NCI-H187 treated with DMSO at 0.1 percent for 48 hours (cell line): ENCODE data around the gene ZNF385A.

ENCODE experiments used
- DNase-seq: peaks from one replicate; lab custom pipeline; 2025; lab: John Stamatoyannopoulos, UW

Gene ZNF385A

GRCh38 chr12:54415221-54415929, 30.8 kb upstream of the ZNF385A start:
- no peak for DNase-seq

- no peak for DNase-seq
Observed at GRCh38 chr12:54413284-54414190, 29.0 kb upstream of the ZNF385A start.

GRCh38 chr12:54412786-54413185, 28.3 kb upstream of the ZNF385A start:
- no peak for DNase-seq

- no peak for DNase-seq
Observed at GRCh38 chr12:54412348-54412747, 27.8 kb upstream of the ZNF385A start.

GRCh38 chr12:54411391-54412241, 27.1 kb upstream of the ZNF385A start:
- no peak for DNase-seq

GRCh38 chr12:54409267-54409666, 24.7 kb upstream of the ZNF385A start:
- no peak for DNase-seq

- no peak for DNase-seq
Observed at GRCh38 chr12:54407183-54407905, 22.8 kb upstream of the ZNF385A start.

GRCh38 chr12:54405573-54405972, 21.0 kb upstream of the ZNF385A start:
- no peak for DNase-seq

- no peak for DNase-seq
Observed at GRCh38 chr12:54405106-54405505, 20.6 kb upstream of the ZNF385A start.

GRCh38 chr12:54404061-54405004, 19.8 kb upstream of the ZNF385A start:
- no peak for DNase-seq

- DNase-seq: no peak
Observed at GRCh38 chr12:54401119-54401518, 16.6 kb upstream of the ZNF385A start.

GRCh38 chr12:54398995-54399793, 14.7 kb upstream of the ZNF385A start:
- DNase-seq: peak; percentile 47

- no peak for DNase-seq
Observed at GRCh38 chr12:54398218-54398617, 13.7 kb upstream of the ZNF385A start.

- DNase-seq: no peak
Observed at GRCh38 chr12:54397157-54397556, 12.6 kb upstream of the ZNF385A start.

GRCh38 chr12:54395545-54395944, 11.0 kb upstream of the ZNF385A start:
- no peak for DNase-seq

- DNase-seq: no peak
Observed at GRCh38 chr12:54394986-54395385, 10.5 kb upstream of the ZNF385A start.

GRCh38 chr12:54394281-54394719, 9.8 kb upstream of the ZNF385A start:
- no peak for DNase-seq

GRCh38 chr12:54393743-54394142, 9.2 kb upstream of the ZNF385A start:
- no peak for DNase-seq

GRCh38 chr12:54393207-54393609, 8.7 kb upstream of the ZNF385A start:
- DNase-seq: no peak
